ENCODE results near the gene RPL13.

RPL13 gene

GRCh38 chr16:89536886-89537548, 23.5 kb upstream of the RPL13 start:
- no peak overlapping the region for H3K4me3 Mint-ChIP-seq
- H3K36me3 Mint-ChIP-seq (ENCODE audit: low read depth): peaks cover 39% of the 10 kb centered on the region
- no peaks in the 10 kb centered on the region for H3K27me3 Mint-ChIP-seq
- H3K27ac Mint-ChIP-seq: no peak overlapping the region
- H3K9me3 Mint-ChIP-seq: no peaks in the 10 kb centered on the region
- H3K4me1 Mint-ChIP-seq (ENCODE audit: low read depth): peaks cover 23% of the 10 kb centered on the region

GRCh38 chr16:89537549-89537925, 22.9 kb upstream of the RPL13 start:
- Mint-ChIP-seq H3K4me3 (no peak overlapping the region), H3K36me3 (ENCODE audit: low read depth) (peaks cover 39% of the 10 kb centered on the region), H3K27me3 (no peaks in the 10 kb centered on the region), H3K27ac (no peak overlapping the region), H3K4me1 (ENCODE audit: low read depth) (peaks cover 23% of the 10 kb centered on the region), H3K9me3 (no peaks in the 10 kb centered on the region)

- Mint-ChIP-seq H3K9me3 (no peaks in the 10 kb centered on the region), H3K27me3 (no peaks in the 10 kb centered on the region), H3K4me1 (ENCODE audit: low read depth) (peaks cover 23% of the 10 kb centered on the region), H3K4me3 (no peak overlapping the region), H3K27ac (no peak overlapping the region), H3K36me3 (ENCODE audit: low read depth) (peaks cover 38% of the 10 kb centered on the region)
These were observed 22.2 kb upstream of the RPL13 start for GRCh38 chr16:89538286-89538685.

GRCh38 chr16:89540557-89540956, 19.9 kb upstream of the RPL13 start:
- Mint-ChIP-seq H3K4me1 (ENCODE audit: low read depth) (peaks cover under 1% of the 10 kb centered on the region), H3K4me3 (no peak overlapping the region), H3K36me3 (ENCODE audit: low read depth) (peaks cover 24% of the 10 kb centered on the region), H3K27ac (no peak overlapping the region), H3K9me3 (no peaks in the 10 kb centered on the region), H3K27me3 (no peaks in the 10 kb centered on the region)

- H3K27me3 Mint-ChIP-seq: no peaks in the 10 kb centered on the region
- no peaks in the 10 kb centered on the region for H3K4me1 Mint-ChIP-seq (ENCODE audit: low read depth)
- no peak overlapping the region for H3K4me3 Mint-ChIP-seq
- H3K36me3 Mint-ChIP-seq (ENCODE audit: low read depth): peaks cover 23% of the 10 kb centered on the region
- H3K9me3 Mint-ChIP-seq: no peaks in the 10 kb centered on the region
- no peak overlapping the region for H3K27ac Mint-ChIP-seq
These were observed 18.7 kb upstream of the RPL13 start for GRCh38 chr16:89541792-89542191.

- Mint-ChIP-seq H3K4me3 (no peak overlapping the region), H3K27ac (no peak overlapping the region), H3K4me1 (ENCODE audit: low read depth) (peaks cover 12% of the 10 kb centered on the region), H3K27me3 (no peaks in the 10 kb centered on the region), H3K9me3 (no peaks in the 10 kb centered on the region), H3K36me3 (ENCODE audit: low read depth) (peaks cover 36% of the 10 kb centered on the region)
These were observed 16.4 kb upstream of the RPL13 start for GRCh38 chr16:89544113-89544512.

- peaks cover 18% of the 10 kb centered on the region for H3K4me1 Mint-ChIP-seq (ENCODE audit: low read depth)
- peaks cover 41% of the 10 kb centered on the region for H3K36me3 Mint-ChIP-seq (ENCODE audit: low read depth)
- no peak overlapping the region for H3K27ac Mint-ChIP-seq
- H3K9me3 Mint-ChIP-seq: no peaks in the 10 kb centered on the region
- H3K27me3 Mint-ChIP-seq: no peaks in the 10 kb centered on the region
- H3K4me3 Mint-ChIP-seq: no peak overlapping the region
These were observed 15.8 kb upstream of the RPL13 start for GRCh38 chr16:89544713-89545043.

- Mint-ChIP-seq H3K27me3 (no peaks in the 10 kb centered on the region), H3K9me3 (no peaks in the 10 kb centered on the region), H3K4me1 (ENCODE audit: low read depth) (peaks cover 20% of the 10 kb centered on the region), H3K36me3 (ENCODE audit: low read depth) (peaks cover 47% of the 10 kb centered on the region), H3K27ac (no peak overlapping the region), H3K4me3 (no peak overlapping the region)
These were observed 15.2 kb upstream of the RPL13 start for GRCh38 chr16:89545044-89545830.

DNA sequence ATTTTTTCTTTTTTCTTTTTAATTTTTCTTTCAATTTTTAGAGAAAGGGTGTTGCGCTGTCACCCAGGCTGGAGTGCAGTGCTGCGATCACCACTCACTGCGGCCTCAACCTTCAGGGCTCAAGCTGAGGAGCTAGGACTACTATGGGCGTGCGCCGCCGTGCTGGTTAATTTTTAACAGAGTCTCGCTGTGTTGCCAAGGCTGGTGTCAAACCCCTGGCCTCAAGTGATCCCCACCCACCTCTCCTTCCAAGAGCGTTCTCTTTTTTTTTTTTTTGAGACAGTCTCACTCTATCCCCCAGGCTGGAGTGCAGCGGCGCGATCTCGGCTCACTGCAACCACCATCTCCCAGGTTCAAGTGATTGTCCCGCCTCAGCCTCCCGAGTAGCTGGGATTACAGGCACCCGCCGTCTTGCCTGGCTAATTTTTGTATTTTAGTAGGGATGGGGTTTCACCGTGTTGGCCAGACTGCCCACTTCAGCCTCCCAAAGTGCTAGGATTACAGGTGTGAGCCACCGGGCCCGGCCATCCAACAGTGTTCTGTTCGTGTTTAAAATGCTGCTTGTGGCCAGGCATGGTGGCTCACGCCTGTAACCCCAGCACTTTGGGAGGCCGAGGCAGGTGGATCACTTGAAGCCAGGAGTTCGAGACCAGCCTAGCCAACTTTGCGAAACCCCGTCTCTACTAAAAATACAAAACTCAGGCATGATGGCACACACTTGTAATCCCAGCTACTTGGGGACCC, 14.5 kb upstream of the RPL13 start:
- Mint-ChIP-seq H3K4me3 (no peak overlapping the region), H3K27ac (no peak overlapping the region), H3K4me1 (ENCODE audit: low read depth) (peaks cover 20% of the 10 kb centered on the region), H3K36me3 (ENCODE audit: low read depth) (peaks cover 53% of the 10 kb centered on the region), H3K9me3 (no peaks in the 10 kb centered on the region), H3K27me3 (no peaks in the 10 kb centered on the region)

- Mint-ChIP-seq H3K27me3 (no peaks in the 10 kb centered on the region), H3K27ac (no peak overlapping the region), H3K9me3 (no peaks in the 10 kb centered on the region), H3K4me3 (no peak overlapping the region), H3K36me3 (ENCODE audit: low read depth) (peaks cover 55% of the 10 kb centered on the region), H3K4me1 (ENCODE audit: low read depth) (peaks cover 20% of the 10 kb centered on the region)
These were observed 13.7 kb upstream of the RPL13 start for GRCh38 chr16:89546781-89547180.

GRCh38 chr16:89547291-89547690, 13.2 kb upstream of the RPL13 start:
- Mint-ChIP-seq H3K4me3 (no peak overlapping the region), H3K9me3 (no peaks in the 10 kb centered on the region), H3K27me3 (no peaks in the 10 kb centered on the region), H3K4me1 (ENCODE audit: low read depth) (peaks cover 20% of the 10 kb centered on the region), H3K27ac (no peak overlapping the region), H3K36me3 (ENCODE audit: low read depth) (peaks cover 55% of the 10 kb centered on the region)

GRCh38 chr16:89547860-89548259, 12.6 kb upstream of the RPL13 start:
- Mint-ChIP-seq H3K27me3 (no peaks in the 10 kb centered on the region), H3K27ac (no peak overlapping the region), H3K9me3 (no peaks in the 10 kb centered on the region), H3K4me1 (ENCODE audit: low read depth) (peaks cover 20% of the 10 kb centered on the region), H3K36me3 (ENCODE audit: low read depth) (peaks cover 55% of the 10 kb centered on the region), H3K4me3 (no peak overlapping the region)

- H3K36me3 Mint-ChIP-seq (ENCODE audit: low read depth): peaks cover 58% of the 10 kb centered on the region
- no peaks in the 10 kb centered on the region for H3K27me3 Mint-ChIP-seq
- H3K4me1 Mint-ChIP-seq (ENCODE audit: low read depth): peaks cover 20% of the 10 kb centered on the region
- H3K9me3 Mint-ChIP-seq: no peaks in the 10 kb centered on the region
- H3K27ac Mint-ChIP-seq: peak overlapping the region; percentile 80
- H3K4me3 Mint-ChIP-seq: no peak overlapping the region
These were observed 12.0 kb upstream of the RPL13 start for GRCh38 chr16:89548344-89549006.

- H3K9me3 Mint-ChIP-seq: no peaks in the 10 kb centered on the region
- H3K36me3 Mint-ChIP-seq (ENCODE audit: low read depth): peaks cover 58% of the 10 kb centered on the region
- H3K4me1 Mint-ChIP-seq (ENCODE audit: low read depth): peaks cover 20% of the 10 kb centered on the region
- peak overlapping the region; percentile 10 for H3K4me3 Mint-ChIP-seq
- H3K27me3 Mint-ChIP-seq: no peaks in the 10 kb centered on the region
- H3K27ac Mint-ChIP-seq: peak overlapping the region; percentile 80
These were observed 11.3 kb upstream of the RPL13 start for GRCh38 chr16:89549007-89549700.
